HG03196 (cell line): Measurements from ENCODE around the gene RAD9A.
"Not testable (repeated sequence)": the region's sequence is repeated elsewhere in the genome, so short reads cannot be mapped to it uniquely, and the experiment has no call there.

Source experiments
- ATAC-seq: cut with Tn5 transposase; IDR thresholded peaks from one replicate; pipeline ENCODE4 v1.9.1; 2021; ENCODE audit not compliant: unreplicated experiment

The RAD9A gene

GRCh38 chr11:67422891-67423290 lies 31.1 kb downstream of the RAD9A start:
- no peak for ATAC-seq

GRCh38 chr11:67423466-67423865 lies 31.7 kb downstream of the RAD9A start:
- no peak for ATAC-seq

- no peak for ATAC-seq
These were observed 32.3 kb downstream of the RAD9A start for GRCh38 chr11:67423891-67424613.

- ATAC-seq = not testable (repeated sequence)
These were observed 35.6 kb downstream of the RAD9A start for GRCh38 chr11:67427364-67427859.

- peak; percentile 81 for ATAC-seq
These were observed 36.5 kb downstream of the RAD9A start, which contains the start of gene RPS6KB2 for GRCh38 chr11:67428052-67429001. Gene RPS6KB2 (plus strand): TSS chr11:67428494. CDS start chr11:67428546, 52 bp downstream.

GRCh38 chr11:67429038-67429668 lies 37.4 kb downstream of the RAD9A start:
- no peak for ATAC-seq

GRCh38 chr11:67429722-67430121 lies 37.9 kb downstream of the RAD9A start:
- no peak for ATAC-seq

GRCh38 chr11:67431346-67432249 lies 39.8 kb downstream of the RAD9A start:
- no peak for ATAC-seq

- no peak for ATAC-seq
These were observed 41.0 kb downstream of the RAD9A start for GRCh38 chr11:67432655-67433349.

GRCh38 chr11:67433536-67434394 lies 42.0 kb downstream of the RAD9A start:
- no peak for ATAC-seq

- no peak for ATAC-seq
These were observed 42.7 kb downstream of the RAD9A start for GRCh38 chr11:67434395-67434881.

- no peak for ATAC-seq
These were observed 43.4 kb downstream of the RAD9A start for GRCh38 chr11:67435031-67435726.

GRCh38 chr11:67435727-67436458 lies 44.1 kb downstream of the RAD9A start:
- no peak for ATAC-seq

GRCh38 chr11:67436459-67437081 lies 44.8 kb downstream of the RAD9A start:
- no peak for ATAC-seq

GRCh38 chr11:67437082-67437808 lies 45.5 kb downstream of the RAD9A start, which contains the start of gene PTPRCAP:
Gene PTPRCAP (minus strand): TSS chr11:67437682. CDS start chr11:67437619, 63 bp downstream.
- no peak for ATAC-seq

GRCh38 chr11:67437809-67438157 lies 46.0 kb downstream of the RAD9A start:
- no peak for ATAC-seq
